PFSK-1 (cell line): Measurements from ENCODE around the gene FCRL1.

Experiments
- FOXP2 ChIP-seq: optimal IDR thresholded peaks from 2 replicates; pipeline ENCODE3; 2011; ENCODE audit warnings: borderline replicate concordance, control low read depth, inconsistent platforms; ENCODE audit not compliant: insufficient read depth; ENCODE audit errors: extremely low read length, extremely low read depth
- POLR2AphosphoS5 ChIP-seq: IDR thresholded peaks from 2 replicates; pipeline ENCODE4 v1.6.1; 2012; ENCODE audit warnings: low read depth, mild to moderate bottlenecking, control low read depth, low read length, moderate library complexity
- SIN3A ChIP-seq: IDR thresholded peaks from 2 replicates; pipeline ENCODE4 v1.6.1; 2012; ENCODE audit warnings: mild to moderate bottlenecking, low read length, moderate library complexity, borderline replicate concordance; ENCODE audit not compliant: insufficient read depth
- TAF1 ChIP-seq: IDR thresholded peaks from 2 replicates; pipeline ENCODE4 v1.6.1; 2012; ENCODE audit warnings: low read length, control low read depth, borderline replicate concordance; ENCODE audit not compliant: insufficient read depth
- TF ChIP-seq, protein P1 (sequence below), 2 experiments: IDR thresholded peaks; 2 replicates each; pipeline versions ENCODE4 v1.6.1 to v1.8.0; 2011 to 2012; ENCODE audit warnings: low read depth in 2 of 2, low read length in 2 of 2, control low read depth in 1 of 2, inconsistent platforms in 1 of 2, mild to moderate bottlenecking in 1 of 2, moderate library complexity in 1 of 2; ENCODE audit not compliant: insufficient read depth in 1 of 2

DNA sequence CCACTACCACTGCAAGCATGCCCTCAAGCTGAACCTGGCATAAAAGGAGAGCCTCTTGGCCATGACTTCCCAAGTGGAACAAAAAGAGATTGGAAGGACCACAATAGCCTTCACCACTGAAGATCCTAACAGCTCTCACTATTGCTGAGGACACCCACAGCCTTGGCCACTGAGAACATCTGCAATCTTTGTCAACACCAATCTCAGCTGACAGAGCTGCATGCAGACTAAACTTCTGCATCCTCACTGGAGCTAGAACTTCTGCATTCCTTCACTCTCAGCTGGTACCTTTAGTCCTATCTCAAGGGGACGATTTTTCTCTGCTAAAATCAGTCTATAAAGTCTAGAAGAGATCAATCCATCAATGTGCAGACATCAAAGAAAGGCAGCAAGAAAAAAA lies 34.7 kb downstream of the FCRL1 start:
- TF ChIP-seq TAF1 (no peak), POLR2AphosphoS5 (no peak), SIN3A (no peak), FOXP2 (no peak)
- TF ChIP-seq, protein P1, sequence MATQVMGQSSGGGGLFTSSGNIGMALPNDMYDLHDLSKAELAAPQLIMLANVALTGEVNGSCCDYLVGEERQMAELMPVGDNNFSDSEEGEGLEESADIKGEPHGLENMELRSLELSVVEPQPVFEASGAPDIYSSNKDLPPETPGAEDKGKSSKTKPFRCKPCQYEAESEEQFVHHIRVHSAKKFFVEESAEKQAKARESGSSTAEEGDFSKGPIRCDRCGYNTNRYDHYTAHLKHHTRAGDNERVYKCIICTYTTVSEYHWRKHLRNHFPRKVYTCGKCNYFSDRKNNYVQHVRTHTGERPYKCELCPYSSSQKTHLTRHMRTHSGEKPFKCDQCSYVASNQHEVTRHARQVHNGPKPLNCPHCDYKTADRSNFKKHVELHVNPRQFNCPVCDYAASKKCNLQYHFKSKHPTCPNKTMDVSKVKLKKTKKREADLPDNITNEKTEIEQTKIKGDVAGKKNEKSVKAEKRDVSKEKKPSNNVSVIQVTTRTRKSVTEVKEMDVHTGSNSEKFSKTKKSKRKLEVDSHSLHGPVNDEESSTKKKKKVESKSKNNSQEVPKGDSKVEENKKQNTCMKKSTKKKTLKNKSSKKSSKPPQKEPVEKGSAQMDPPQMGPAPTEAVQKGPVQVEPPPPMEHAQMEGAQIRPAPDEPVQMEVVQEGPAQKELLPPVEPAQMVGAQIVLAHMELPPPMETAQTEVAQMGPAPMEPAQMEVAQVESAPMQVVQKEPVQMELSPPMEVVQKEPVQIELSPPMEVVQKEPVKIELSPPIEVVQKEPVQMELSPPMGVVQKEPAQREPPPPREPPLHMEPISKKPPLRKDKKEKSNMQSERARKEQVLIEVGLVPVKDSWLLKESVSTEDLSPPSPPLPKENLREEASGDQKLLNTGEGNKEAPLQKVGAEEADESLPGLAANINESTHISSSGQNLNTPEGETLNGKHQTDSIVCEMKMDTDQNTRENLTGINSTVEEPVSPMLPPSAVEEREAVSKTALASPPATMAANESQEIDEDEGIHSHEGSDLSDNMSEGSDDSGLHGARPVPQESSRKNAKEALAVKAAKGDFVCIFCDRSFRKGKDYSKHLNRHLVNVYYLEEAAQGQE (IDR thresholded peaks at IDR 0.05; ENCODE audit: insufficient read depth in 1 of 2, low read depth in 2 of 2, low read length in 2 of 2), result no peak
